Adrenal gland (tissue), 12 donors: Measurements from ENCODE around the gene IQCE. TPM values are rescaled to one million over a fixed set of nuclear protein-coding genes. Genes with fewer than 3 reads are reported as not detected.

Source experiments
- DNase-seq, 7 donors: peaks; one replicate each; pipeline ENCODE4 v3.0.0-alpha.2; 2019 to 2020
- H3K27ac ChIP-seq, 5 donors: fragments of 200-600 bp; sonication (generic) in 4 of 5; 1 replicate in 3 of 5; 2 replicates in 2 of 5; pipeline versions ENCODE4 v1.5.1 to v1.8.0; 2016 to 2020; ENCODE audit warnings: mild to moderate bottlenecking in 1 of 5
- H3K27me3 ChIP-seq: fragments of 200-600 bp; 2 replicates; pipeline ENCODE4 v1.8.0; 2021
- H3K36me3 ChIP-seq, 2 donors: fragments of 200-600 bp; replicated peaks in 1 of 2; 1 replicate in 1 of 2; 2 replicates in 1 of 2; pipeline versions ENCODE4 v1.5.1 to v1.8.0; 2018 to 2022
- H3K4me1 ChIP-seq, 2 donors: fragments of 200-600 bp; replicated peaks in 1 of 2; 1 replicate in 1 of 2; 2 replicates in 1 of 2; pipeline versions ENCODE4 v1.5.1 to v1.8.0; 2018 to 2021
- H3K4me3 ChIP-seq, 4 donors: fragments of 200-600 bp; sonication (generic) in 3 of 4; one replicate each; pipeline ENCODE4 v1.5.1; 2016 to 2018
- H3K9me3 ChIP-seq, 3 donors: fragments of 200-600 bp; sonication (generic) in 1 of 3; replicated peaks in 1 of 3; 1 replicate in 2 of 3; 2 replicates in 1 of 3; pipeline versions ENCODE4 v1.5.1 to v1.8.0; 2016 to 2021
- POLR2A ChIP-seq, 2 donors: fragments of 450-650 bp; IDR thresholded peaks; one replicate each; pipeline ENCODE4 v1.6.1; 2017; ENCODE audit warnings: antibody characterized with exemption in 2 of 2, mild to moderate bottlenecking in 2 of 2, moderate library complexity in 1 of 2
- WGBS, 4 donors: extraction: QIAGEN DNeasy Blood & Tissue Kit in 2 of 4; methylation state at CpG; one replicate each; pipeline versions ENCODE4 v1.1.5 to v1.1.7; 2013 to 2017; 5-methylcytosine and 5-hydroxymethylcytosine counted together
- intact Hi-C, 2 donors: fragments of 100-400 bp; cut with DNase I; formaldehyde crosslinking; loops; one replicate each; pipeline versions ENCODE4 v1.14.1 to v1.15.0; 2022 to 2023
- polyA plus RNA-seq, 3 donors: library from polyadenylated mRNA; stranded (reverse); fragments of 200-250 nt in 2 of 3; fragments of 350-450 nt in 1 of 3; fragmentation: Illumina TruSeq in 1 of 3; extraction: RNeasy Lipid Tissue Mini Kit (QIAGEN cat#74804) in 1 of 3; gene quantifications; one replicate each; pipeline ENCODE4 v1.2.3, GENCODE V29; 2013 to 2014
- total RNA-seq, 9 donors: library from RNA; depleted of rRNA in 4 of 9; stranded (reverse); fragments of >200 nt in 4 of 9; fragments of 120-200 nt in 1 of 9; fragmentation: NEBNext Ultra II Directional in 1 of 9; extraction: Animal tissue kit (Norgen Biotek cat#: 25700) in 1 of 9; gene quantifications; one replicate each; pipeline versions ENCODE4 v1.1.0 to v1.2.4, GENCODE V29; 2013 to 2023
- TF ChIP-seq, protein P1 (sequence below), 6 experiments: fragments of 450-650 bp in 4 of 6; fragments of 200-600 bp in 2 of 6; sonication (generic) in 1 of 6; IDR thresholded peaks; 1 replicate in 5 of 6; 2 replicates in 1 of 6; pipeline versions ENCODE4 v1.5.1 to v1.8.0; 2016 to 2021; ENCODE audit warnings: antibody characterized with exemption in 6 of 6, mild to moderate bottlenecking in 2 of 6, moderate library complexity in 1 of 6
- donor health status: healthy with polysubstance abuse.
- donor health status: Bipolar disorder and iron deficiency.
- donor health status: DM: yes; HTN: yes; CAD: no.
- donor health status: DM: no; HTN: no; CAD: no.
- donor health status: DM: no; HTN: no; CAD: no.
- donor health status: DM: yes; HTN: yes; CAD: no.

Gene IQCE
- total and polyA plus RNA-seq, 12 donors, result 4.6 to 33.2 (median 13.8) TPM

DNA sequence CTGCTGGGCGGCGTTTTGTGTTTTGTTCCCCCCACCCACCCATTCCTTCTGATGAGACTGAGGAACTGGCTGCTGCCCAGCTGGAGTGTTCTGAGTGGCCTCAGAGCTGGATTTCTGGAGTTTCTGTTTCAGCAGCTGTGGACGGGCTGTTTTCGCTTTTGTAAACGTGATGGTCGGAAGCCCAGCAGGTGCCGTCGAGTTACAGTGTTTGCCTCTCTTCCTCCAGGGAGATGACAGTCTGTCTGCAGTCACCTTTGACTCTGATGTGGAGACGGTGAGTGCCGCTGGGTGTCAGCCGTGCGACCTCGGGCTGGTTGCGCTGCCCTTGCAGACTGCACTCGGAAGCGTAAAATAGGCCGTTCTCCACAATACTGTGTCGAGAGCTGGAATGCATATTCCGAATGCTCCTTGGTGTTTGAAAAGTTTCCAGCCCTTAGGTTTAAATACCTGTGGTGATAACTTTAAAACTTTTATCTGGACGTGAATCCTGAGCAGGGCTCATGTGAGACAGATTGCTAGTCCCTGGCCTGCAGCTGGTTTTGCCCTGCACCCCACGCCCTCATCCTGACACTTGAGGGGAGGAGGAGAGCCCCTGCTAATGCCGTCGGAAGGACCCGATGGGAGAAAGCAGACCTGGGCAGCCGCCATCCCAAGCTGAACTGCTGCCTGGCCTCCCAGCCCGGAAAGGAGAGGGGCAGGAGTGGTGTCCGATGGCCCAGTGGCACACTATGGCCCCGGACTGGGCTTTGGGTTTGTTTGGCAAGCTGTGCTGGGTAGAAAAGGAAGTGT is 8.3 kb downstream of the IQCE start:
- Histone ChIP-seq H3K36me3 (no peaks in the 10 kb centered on the region), H3K4me1 (peaks cover 1 to 8% of the 10 kb centered on the region in 2 donors), H3K27me3 (no peaks in the 10 kb centered on the region), H3K27ac (no peak overlapping the region), H3K9me3 (no peaks in the 10 kb centered on the region), H3K4me3 (no peak overlapping the region)
- 76 to 91% (median 82%) methylated on average over 16 to 28 of the region's 28 CpGs for WGBS, 4 donors
- no peak for DNase-seq
- intact Hi-C loops, result loop anchor here in 1 of 2 donors (5.0 to 10.0 kb wide), 2 partner anchors 90 to 118 kb away; partner anchors contain the start of genes AMZ1 and GRIFIN
- TF ChIP-seq POLR2A (IDR thresholded peaks at IDR 0.05), result no peak
- TF ChIP-seq, protein P1, sequence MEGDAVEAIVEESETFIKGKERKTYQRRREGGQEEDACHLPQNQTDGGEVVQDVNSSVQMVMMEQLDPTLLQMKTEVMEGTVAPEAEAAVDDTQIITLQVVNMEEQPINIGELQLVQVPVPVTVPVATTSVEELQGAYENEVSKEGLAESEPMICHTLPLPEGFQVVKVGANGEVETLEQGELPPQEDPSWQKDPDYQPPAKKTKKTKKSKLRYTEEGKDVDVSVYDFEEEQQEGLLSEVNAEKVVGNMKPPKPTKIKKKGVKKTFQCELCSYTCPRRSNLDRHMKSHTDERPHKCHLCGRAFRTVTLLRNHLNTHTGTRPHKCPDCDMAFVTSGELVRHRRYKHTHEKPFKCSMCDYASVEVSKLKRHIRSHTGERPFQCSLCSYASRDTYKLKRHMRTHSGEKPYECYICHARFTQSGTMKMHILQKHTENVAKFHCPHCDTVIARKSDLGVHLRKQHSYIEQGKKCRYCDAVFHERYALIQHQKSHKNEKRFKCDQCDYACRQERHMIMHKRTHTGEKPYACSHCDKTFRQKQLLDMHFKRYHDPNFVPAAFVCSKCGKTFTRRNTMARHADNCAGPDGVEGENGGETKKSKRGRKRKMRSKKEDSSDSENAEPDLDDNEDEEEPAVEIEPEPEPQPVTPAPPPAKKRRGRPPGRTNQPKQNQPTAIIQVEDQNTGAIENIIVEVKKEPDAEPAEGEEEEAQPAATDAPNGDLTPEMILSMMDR (IDR thresholded peaks at IDR 0.05), result no peak

DNA sequence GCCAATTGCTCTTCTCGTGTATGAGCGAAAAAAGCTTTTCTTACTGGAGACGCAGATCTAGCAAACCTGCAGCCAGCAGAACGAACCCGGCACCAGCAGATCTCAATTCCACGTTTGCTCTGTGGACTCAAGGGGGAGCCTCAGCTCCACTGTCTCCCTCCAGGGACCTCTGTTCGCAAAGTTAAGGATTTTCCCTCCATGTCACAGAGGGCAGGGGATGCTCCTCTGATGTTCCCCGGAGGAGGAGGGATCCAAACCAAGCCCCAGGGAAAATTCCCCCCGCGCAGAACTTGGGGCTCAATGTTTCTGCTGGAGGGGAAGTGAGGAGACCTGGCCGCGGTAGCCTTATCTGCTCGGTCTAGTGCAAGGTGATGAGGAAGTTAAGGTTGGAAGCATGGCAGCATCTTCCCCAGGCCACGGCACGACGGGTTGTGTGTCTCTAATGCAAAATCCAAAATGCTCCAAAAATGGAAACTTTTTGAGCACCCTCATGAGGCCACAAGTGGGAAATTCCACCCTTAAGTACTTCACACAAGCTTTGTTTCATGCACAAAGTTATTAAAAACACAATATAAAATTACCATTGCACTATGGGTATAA is 9.0 kb downstream of the IQCE start:
- Histone ChIP-seq H3K27ac (no peak overlapping the region), H3K4me3 (no peak overlapping the region), H3K27me3 (no peaks in the 10 kb centered on the region), H3K4me1 (peaks cover 2 to 15% of the 10 kb centered on the region in 2 donors), H3K36me3 (no peaks in the 10 kb centered on the region), H3K9me3 (no peaks in the 10 kb centered on the region)
- intact Hi-C loops, result loop anchor here in 1 of 2 donors (5.0 to 10.0 kb wide), 2 partner anchors 90 to 117 kb away; partner anchors contain the start of genes AMZ1 and GRIFIN
- 46 to 69% (median 57%) methylated on average over 8 to 16 of the region's 16 CpGs for WGBS, 4 donors
- DNase-seq, result peak in 3 of 7 donors; percentile 35 to 71 (median 51)
- TF ChIP-seq, protein P1 (IDR thresholded peaks at IDR 0.05), result peak; percentile 12 to 58 (median 40)
- no peak for TF ChIP-seq POLR2A (IDR thresholded peaks at IDR 0.05)

DNA sequence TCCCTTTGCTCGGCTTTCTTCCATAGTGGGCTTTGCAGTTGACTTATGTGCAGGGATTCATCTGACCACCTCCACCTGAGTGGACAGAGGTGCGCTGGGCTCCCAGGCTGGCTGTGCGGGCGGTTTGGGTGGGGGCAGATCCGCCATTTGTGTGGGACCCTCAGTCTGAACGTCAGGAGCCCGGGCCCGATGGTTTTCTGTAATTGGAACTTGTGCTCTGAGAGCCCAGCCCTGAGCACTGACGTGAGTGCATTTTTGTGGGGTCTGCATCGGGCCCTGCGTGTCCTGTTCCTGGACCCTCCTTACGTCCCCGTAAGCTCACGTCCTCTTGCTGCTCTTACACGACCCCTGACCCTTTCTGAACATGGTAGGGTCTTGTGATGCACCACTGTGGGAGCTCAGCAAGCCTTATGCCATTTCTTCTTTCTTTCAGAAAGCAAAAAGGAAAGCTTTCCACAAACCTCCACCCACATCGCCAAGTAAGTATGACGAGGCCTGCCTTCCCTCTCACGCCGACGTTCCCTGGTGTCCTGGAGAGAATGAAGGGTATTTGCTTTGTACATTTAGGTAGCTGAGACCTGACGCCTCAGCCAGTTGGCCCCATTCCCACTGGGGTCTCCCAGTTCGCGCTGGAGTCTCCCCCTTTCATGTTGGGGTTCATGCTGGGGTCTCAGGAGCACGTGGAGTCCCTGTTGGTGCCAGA is 9.9 kb downstream of the IQCE start:
- Histone ChIP-seq H3K27me3 (no peaks in the 10 kb centered on the region), H3K36me3 (no peaks in the 10 kb centered on the region), H3K4me1 (peaks cover 2 to 21% of the 10 kb centered on the region in 2 donors), H3K9me3 (no peaks in the 10 kb centered on the region), H3K27ac (no peak overlapping the region), H3K4me3 (no peak overlapping the region)
- intact Hi-C loops, result loop anchor here in 1 of 2 donors (5.0 to 10.0 kb wide), 2 partner anchors 91 to 116 kb away; partner anchors contain the start of genes AMZ1 and GRIFIN
- no peak for TF ChIP-seq POLR2A (IDR thresholded peaks at IDR 0.05)
- TF ChIP-seq, protein P1 (IDR thresholded peaks at IDR 0.05), result no peak
- no peak for DNase-seq
- 91 to 93% (median 91%) methylated on average over 21 to 24 of the region's 24 CpGs for WGBS, 4 donors

DNA sequence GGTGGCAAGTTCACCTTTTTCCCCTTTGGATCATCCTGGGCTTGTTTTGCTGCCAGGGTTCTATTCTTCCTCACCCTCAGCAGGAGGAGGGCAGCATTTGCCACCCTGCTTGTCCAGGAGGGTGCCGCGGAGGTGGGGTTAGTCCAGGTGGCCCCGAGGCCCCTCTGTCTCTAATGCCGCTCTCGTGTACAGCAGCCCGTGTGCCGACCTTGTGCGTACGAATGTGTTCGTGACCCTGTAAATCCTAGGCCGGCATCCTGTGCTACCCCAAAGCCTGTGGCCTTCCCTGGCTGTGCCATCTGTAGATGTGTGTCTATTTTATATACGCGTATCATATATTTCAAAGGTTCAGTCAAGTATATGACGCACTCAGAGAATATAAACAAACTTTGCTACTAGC is 10.6 kb downstream of the IQCE start:
- Histone ChIP-seq H3K27ac (no peak overlapping the region), H3K9me3 (no peaks in the 10 kb centered on the region), H3K4me1 (peaks cover 2 to 21% of the 10 kb centered on the region in 2 donors), H3K27me3 (no peaks in the 10 kb centered on the region), H3K4me3 (no peak overlapping the region), H3K36me3 (no peaks in the 10 kb centered on the region)
- no peak for TF ChIP-seq POLR2A (IDR thresholded peaks at IDR 0.05)
- TF ChIP-seq, protein P1 (IDR thresholded peaks at IDR 0.05), result no peak
- DNase-seq, result no peak
- intact Hi-C loops, result loop anchor here in 1 of 2 donors (5.0 to 10.0 kb wide), 2 partner anchors 92 to 115 kb away; partner anchors contain the start of genes AMZ1 and GRIFIN
- 88 to 96% (median 92%) methylated on average over 14 of the region's 14 CpGs for whole genome bisulfite sequencing, 4 donors
